ENCODE measurements around the gene KCNT2.
"Not testable (repeated sequence)": the region's sequence is repeated elsewhere in the genome, so short reads cannot be mapped to it uniquely, and the experiment has no call there.

Gene KCNT2

GRCh38 chr1:196302981-196303380 lies 305.3 kb downstream of the KCNT2 start:
- no peak for TF ChIP-seq CTCF (conservative IDR thresholded peaks at IDR 0.05; ENCODE audit: control insufficient read depth, insufficient read depth, low read depth, low read length)
- no peak for DNase-seq (ENCODE audit: low read depth)
- H3K4me3 ChIP-seq (ENCODE audit: control insufficient read depth, low read depth, low read length): no peak overlapping the region

GRCh38 chr1:196302420-196302819 lies 305.8 kb downstream of the KCNT2 start:
- no peak for TF ChIP-seq CTCF (conservative IDR thresholded peaks at IDR 0.05; ENCODE audit: control insufficient read depth, insufficient read depth, low read depth, low read length)
- DNase-seq (ENCODE audit: low read depth): no peak
- H3K4me3 ChIP-seq (ENCODE audit: control insufficient read depth, low read depth, low read length): no peak overlapping the region

GRCh38 chr1:196295766-196296165 lies 312.5 kb downstream of the KCNT2 start:
- no peak overlapping the region for H3K4me3 ChIP-seq (ENCODE audit: control insufficient read depth, low read depth, low read length)
- no peak for TF ChIP-seq CTCF (conservative IDR thresholded peaks at IDR 0.05; ENCODE audit: control insufficient read depth, insufficient read depth, low read depth, low read length)
- DNase-seq (ENCODE audit: low read depth): peak; percentile 11

GRCh38 chr1:196278816-196279215 lies 329.4 kb downstream of the KCNT2 start:
- no peak overlapping the region for H3K4me3 ChIP-seq (ENCODE audit: control insufficient read depth, low read depth, low read length)

GRCh38 chr1:196277860-196278259 lies 330.4 kb downstream of the KCNT2 start:
- no peak for DNase-seq (ENCODE audit: low read depth)
- no peak overlapping the region for H3K4me3 ChIP-seq (ENCODE audit: control insufficient read depth, low read depth, low read length)
- no peak for TF ChIP-seq CTCF (conservative IDR thresholded peaks at IDR 0.05; ENCODE audit: control insufficient read depth, insufficient read depth, low read depth, low read length)

More at GRCh38 chr1:196278816-196279215, 329.4 kb downstream of the KCNT2 start:
- TF ChIP-seq CTCF (conservative IDR thresholded peaks at IDR 0.05; ENCODE audit: control insufficient read depth, insufficient read depth, low read depth, low read length): no peak
- no peak for DNase-seq (ENCODE audit: low read depth)

- no peak for DNase-seq (ENCODE audit: low read depth)
- no peak for TF ChIP-seq CTCF (conservative IDR thresholded peaks at IDR 0.05; ENCODE audit: control insufficient read depth, insufficient read depth, low read depth, low read length)
- H3K4me3 ChIP-seq (ENCODE audit: control insufficient read depth, low read depth, low read length): no peak overlapping the region
These were observed 336.9 kb downstream of the KCNT2 start for GRCh38 chr1:196271212-196271947.

GRCh38 chr1:196263086-196263485 lies 345.2 kb downstream of the KCNT2 start:
- not testable (repeated sequence) for DNase-seq (ENCODE audit: low read depth); H3K4me3 ChIP-seq (ENCODE audit: control insufficient read depth, low read depth, low read length)
